ENCODE data around the gene ABHD12B.
"Not testable (repeated sequence)": the region's sequence is repeated elsewhere in the genome, so short reads cannot be mapped to it uniquely, and the experiment has no call there.

The ABHD12B gene

GRCh38 chr14:50936016-50936340 is 64.1 kb downstream of the ABHD12B start:
- DNase-seq (ENCODE audit: low read depth): no peak

- no peak for DNase-seq (ENCODE audit: low read depth)
Measured at GRCh38 chr14:50936882-50937281, 65.0 kb downstream of the ABHD12B start.

- DNase-seq (ENCODE audit: low read depth): no peak
Measured at GRCh38 chr14:50937325-50937724, 65.5 kb downstream of the ABHD12B start.

GRCh38 chr14:50937800-50938199 is 65.9 kb downstream of the ABHD12B start:
- no peak for DNase-seq (ENCODE audit: low read depth)

GRCh38 chr14:50941151-50941550 is 69.3 kb downstream of the ABHD12B start:
- no peak for DNase-seq (ENCODE audit: low read depth)

- not testable (repeated sequence) for DNase-seq (ENCODE audit: low read depth)
Measured at GRCh38 chr14:50941638-50942037, 69.8 kb downstream of the ABHD12B start.

- DNase-seq (ENCODE audit: low read depth): no peak
Measured at GRCh38 chr14:50943261-50943942, 71.5 kb downstream of the ABHD12B start.

GRCh38 chr14:50943943-50944646 is 72.2 kb downstream of the ABHD12B start, which contains the start of gene PYGL:
TSS of gene PYGL (minus strand) at chr14:50944483. CDS start at chr14:50944403, 80 bp downstream.
- no peak for DNase-seq (ENCODE audit: low read depth)

- DNase-seq (ENCODE audit: low read depth): no peak
Measured at GRCh38 chr14:50944647-50945413, 73.0 kb downstream of the ABHD12B start.

- DNase-seq (ENCODE audit: low read depth): no peak
Measured at GRCh38 chr14:50946234-50946935, 74.5 kb downstream of the ABHD12B start.

GRCh38 chr14:50947446-50947845 is 75.6 kb downstream of the ABHD12B start:
- DNase-seq (ENCODE audit: low read depth): no peak

- DNase-seq (ENCODE audit: low read depth): no peak
Measured at GRCh38 chr14:50948205-50948604, 76.4 kb downstream of the ABHD12B start.

- DNase-seq (ENCODE audit: low read depth): no peak
Measured at GRCh38 chr14:50951032-50951431, 79.2 kb downstream of the ABHD12B start.

GRCh38 chr14:50953502-50953901 is 81.6 kb downstream of the ABHD12B start:
- no peak for DNase-seq (ENCODE audit: low read depth)
